GM20000 (cell line): ENCODE measurements around the gene CACNG3.

Experiments used
- DNase-seq: peaks from one replicate; pipeline ENCODE4 v3.0.0; 2012; ENCODE audit warnings: low spot score
- TF ChIP-seq, protein P1 (sequence below): IDR thresholded peaks from 2 replicates; pipeline ENCODE4 v1.5.1; 2012; ENCODE audit warnings: mild to moderate bottlenecking, control low read depth; ENCODE audit errors: extremely low read depth, missing control alignments

Gene CACNG3

GRCh38 chr16:24347556-24347955, 91.4 kb downstream of the CACNG3 start:
- no peak for DNase-seq

DNA sequence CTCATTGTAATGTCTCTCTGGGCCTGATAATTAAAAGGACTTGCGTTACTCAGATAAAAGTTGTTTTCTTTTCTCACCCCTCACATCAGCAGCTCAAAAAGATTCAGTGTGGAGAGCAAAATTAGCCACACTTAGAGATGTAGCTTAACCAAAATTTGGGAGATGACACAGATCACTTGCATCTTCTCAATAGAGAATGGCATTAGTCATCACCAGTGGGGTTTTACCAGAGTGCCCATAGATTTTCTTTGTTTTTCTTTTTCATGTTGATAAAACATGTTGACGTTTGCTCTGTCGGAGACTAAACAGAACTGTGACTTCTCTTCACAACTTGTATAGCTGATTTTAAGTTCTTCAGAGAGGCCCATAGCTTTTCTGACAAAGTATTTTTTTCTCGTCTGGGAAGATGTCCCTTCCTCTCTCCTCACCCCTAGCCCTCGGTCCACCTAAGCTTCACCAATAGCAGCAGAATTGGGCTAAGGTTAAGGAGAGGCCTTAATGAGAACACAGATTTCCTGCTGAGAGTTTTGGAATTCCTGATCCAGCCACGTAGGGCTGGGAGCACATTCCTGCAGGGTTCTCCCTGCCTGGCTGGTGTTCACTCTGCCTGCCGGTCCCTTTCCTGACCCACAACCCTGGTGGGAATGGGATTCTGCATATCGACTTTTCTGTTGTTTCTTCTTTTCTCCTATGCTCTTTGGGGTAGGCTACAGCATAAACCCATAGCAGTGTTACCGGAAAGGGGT, 92.6 kb downstream of the CACNG3 start:
- no peak for DNase-seq
- TF ChIP-seq, protein P1, sequence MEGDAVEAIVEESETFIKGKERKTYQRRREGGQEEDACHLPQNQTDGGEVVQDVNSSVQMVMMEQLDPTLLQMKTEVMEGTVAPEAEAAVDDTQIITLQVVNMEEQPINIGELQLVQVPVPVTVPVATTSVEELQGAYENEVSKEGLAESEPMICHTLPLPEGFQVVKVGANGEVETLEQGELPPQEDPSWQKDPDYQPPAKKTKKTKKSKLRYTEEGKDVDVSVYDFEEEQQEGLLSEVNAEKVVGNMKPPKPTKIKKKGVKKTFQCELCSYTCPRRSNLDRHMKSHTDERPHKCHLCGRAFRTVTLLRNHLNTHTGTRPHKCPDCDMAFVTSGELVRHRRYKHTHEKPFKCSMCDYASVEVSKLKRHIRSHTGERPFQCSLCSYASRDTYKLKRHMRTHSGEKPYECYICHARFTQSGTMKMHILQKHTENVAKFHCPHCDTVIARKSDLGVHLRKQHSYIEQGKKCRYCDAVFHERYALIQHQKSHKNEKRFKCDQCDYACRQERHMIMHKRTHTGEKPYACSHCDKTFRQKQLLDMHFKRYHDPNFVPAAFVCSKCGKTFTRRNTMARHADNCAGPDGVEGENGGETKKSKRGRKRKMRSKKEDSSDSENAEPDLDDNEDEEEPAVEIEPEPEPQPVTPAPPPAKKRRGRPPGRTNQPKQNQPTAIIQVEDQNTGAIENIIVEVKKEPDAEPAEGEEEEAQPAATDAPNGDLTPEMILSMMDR, result no peak

More at GRCh38 chr16:24347556-24347955, 91.4 kb downstream of the CACNG3 start:
- TF ChIP-seq, protein P1, result no peak

DNA sequence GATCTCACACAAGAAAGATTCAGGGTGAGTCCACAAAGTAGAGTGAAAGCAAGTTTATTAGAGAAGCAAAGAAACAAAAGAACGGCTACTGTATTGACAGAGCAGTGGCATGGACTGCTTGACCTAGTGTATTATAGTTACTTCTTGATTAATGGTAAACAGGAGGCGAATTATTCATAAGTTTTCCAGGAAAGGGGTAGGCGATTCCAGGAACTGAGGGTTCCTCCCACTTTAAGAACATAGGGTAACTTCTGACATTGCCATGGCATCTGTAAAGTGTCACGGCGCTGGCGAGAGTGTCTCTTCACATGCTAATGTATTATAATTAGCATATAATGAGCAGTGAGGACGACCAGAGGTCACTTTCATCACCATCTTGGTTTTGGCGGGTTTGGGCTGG, 93.2 kb downstream of the CACNG3 start:
- no peak for DNase-seq
- TF ChIP-seq, protein P1, result no peak

- TF ChIP-seq, protein P1, result no peak
- no peak for DNase-seq
These were observed 96.6 kb downstream of the CACNG3 start for GRCh38 chr16:24352746-24353145.

DNA sequence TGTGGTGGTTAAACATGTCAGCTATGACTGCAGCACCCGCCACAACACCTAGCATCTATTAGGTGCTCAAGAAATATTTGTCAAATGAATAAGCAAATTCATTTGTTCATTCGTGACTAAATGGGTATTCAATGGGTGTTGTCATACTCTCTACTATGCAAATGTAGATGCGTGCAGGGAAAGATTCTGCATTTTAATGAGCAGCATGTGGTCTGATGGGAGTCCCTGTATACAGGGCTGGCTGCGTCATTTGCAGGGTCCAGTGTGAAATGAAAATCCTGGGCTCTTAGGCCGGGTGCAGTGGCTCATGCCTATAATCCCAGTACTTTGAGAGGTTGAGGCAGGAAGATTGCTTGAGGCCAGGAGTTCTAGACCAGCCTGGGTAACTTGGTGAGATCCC, 97.5 kb downstream of the CACNG3 start:
- TF ChIP-seq, protein P1, result no peak
- DNase-seq, result no peak

GRCh38 chr16:24357511-24357910, 101.4 kb downstream of the CACNG3 start:
- DNase-seq, result no peak
- TF ChIP-seq, protein P1, result no peak

DNA sequence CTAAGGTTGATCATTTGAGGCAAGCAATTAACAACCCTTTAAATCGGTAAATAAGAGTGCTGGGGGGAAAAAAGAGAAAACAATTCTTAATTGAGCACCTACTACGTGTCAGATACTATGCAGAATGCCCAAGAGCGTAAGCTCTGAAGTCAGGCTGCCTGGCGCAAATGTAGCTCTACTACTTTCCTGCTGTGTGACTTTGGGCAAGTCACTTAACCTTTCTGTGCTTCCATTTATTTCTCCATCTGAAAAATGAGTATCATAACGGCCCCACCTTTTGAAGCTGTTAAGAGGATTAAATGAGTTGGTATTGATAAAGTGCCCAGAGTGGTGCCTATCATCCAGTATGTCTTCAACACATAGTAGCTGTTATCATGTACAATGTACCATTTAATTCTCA, 102.0 kb downstream of the CACNG3 start:
- TF ChIP-seq, protein P1, result no peak
- no peak for DNase-seq
